SK-N-SH treated with all-trans-retinoic acid at 6 μM for 48 hours (cell line): ENCODE measurements around the gene DDAH1.

Experiments used
- ATAC-seq: fragments of 200-7000 bp; cut with Tn5 transposase; 3 replicates; pipeline ENCODE4 v1.9.1; 2020; ENCODE audit warnings: mild to moderate bottlenecking, moderate library complexity
- ARNTL ChIP-seq: fragments of 450-650 bp; formaldehyde crosslinking; IDR thresholded peaks from 2 replicates; pipeline ENCODE4 v1.5.0; 2020; ENCODE audit warnings: low read depth, mild to moderate bottlenecking, moderate library complexity, borderline replicate concordance
- BACH2 ChIP-seq: fragments of 250-450 bp; sonication (Bioruptor Pico); IDR thresholded peaks from 2 replicates; pipeline ENCODE4 v1.9.0; 2021; ENCODE audit warnings: mild to moderate bottlenecking, borderline replicate concordance
- CREB5 ChIP-seq: fragments of 250-450 bp; sonication (Bioruptor Pico); IDR thresholded peaks from 2 replicates; pipeline ENCODE4 v1.5.1; 2020; ENCODE audit warnings: low read depth, mild to moderate bottlenecking, moderate library complexity
- CSDC2 ChIP-seq: fragments of 250-450 bp; sonication (Bioruptor Pico); IDR thresholded peaks from 2 replicates; pipeline ENCODE4 v1.5.0; 2020; ENCODE audit warnings: mild to moderate bottlenecking, moderate library complexity
- CSRNP3 ChIP-seq: fragments of 250-450 bp; sonication (Bioruptor Pico); IDR thresholded peaks from 2 replicates; pipeline ENCODE4 v1.5.1; 2021; ENCODE audit warnings: mild to moderate bottlenecking, moderate library complexity
- ESRRG ChIP-seq: fragments of 250-450 bp; sonication (Bioruptor Pico); IDR thresholded peaks from 2 replicates; pipeline ENCODE4 v1.6.1; 2021; ENCODE audit warnings: mild to moderate bottlenecking
- ISL1 ChIP-seq: fragments of 250-450 bp; sonication (Bioruptor Pico); IDR thresholded peaks from 2 replicates; pipeline ENCODE4 v2.1.2; 2022; ENCODE audit warnings: mild to moderate bottlenecking, moderate library complexity
- OSR1 ChIP-seq: fragments of 250-450 bp; sonication (Bioruptor Pico); IDR thresholded peaks from 2 replicates; pipeline ENCODE4 v1.8.0; 2022; ENCODE audit warnings: moderate library complexity, mild to moderate bottlenecking, inconsistent platforms
- PATZ1 ChIP-seq: fragments of 250-450 bp; sonication (Bioruptor Pico); IDR thresholded peaks from 2 replicates; pipeline ENCODE4 v1.8.0; 2020; ENCODE audit warnings: mild to moderate bottlenecking, moderate library complexity, borderline replicate concordance
- POU6F1 ChIP-seq: fragments of 250-450 bp; sonication (Bioruptor Pico); IDR thresholded peaks from 2 replicates; pipeline ENCODE4 v1.8.0; 2021; ENCODE audit warnings: low read depth, mild to moderate bottlenecking, moderate library complexity, borderline replicate concordance
- PPARA ChIP-seq: fragments of 250-450 bp; sonication (Bioruptor Pico); IDR thresholded peaks from 2 replicates; pipeline ENCODE4 v1.5.0; 2020; ENCODE audit warnings: mild to moderate bottlenecking, borderline replicate concordance
- RARB ChIP-seq: fragments of 250-450 bp; sonication (Bioruptor Pico); IDR thresholded peaks from 2 replicates; pipeline ENCODE4 v1.8.0; 2021; ENCODE audit warnings: mild to moderate bottlenecking, moderate library complexity
- SNAI2 ChIP-seq: fragments of 250-450 bp; sonication (Bioruptor Pico); IDR thresholded peaks from 2 replicates; pipeline ENCODE4 v1.5.0; 2020; ENCODE audit warnings: mild to moderate bottlenecking, moderate library complexity
- TCF4 ChIP-seq: fragments of 250-450 bp; sonication (Bioruptor Pico); IDR thresholded peaks from 2 replicates; pipeline ENCODE4 v1.8.0; 2021; ENCODE audit warnings: mild to moderate bottlenecking, moderate library complexity, borderline replicate concordance
- TOX ChIP-seq: fragments of 250-450 bp; sonication (Bioruptor Pico); IDR thresholded peaks from 2 replicates; pipeline ENCODE4 v1.8.0; 2021; ENCODE audit warnings: mild to moderate bottlenecking, moderate library complexity, borderline replicate concordance
- TSHZ2 ChIP-seq: fragments of 250-450 bp; sonication (Bioruptor Pico); IDR thresholded peaks from 2 replicates; pipeline ENCODE4 v1.5.0; 2020; ENCODE audit warnings: mild to moderate bottlenecking, moderate library complexity
- ZC3H10 ChIP-seq: fragments of 250-450 bp; sonication (Bioruptor Pico); IDR thresholded peaks from 2 replicates; pipeline ENCODE4 v1.5.1; 2021; ENCODE audit warnings: mild to moderate bottlenecking, moderate library complexity
- ZFP3 ChIP-seq: fragments of 250-450 bp; sonication (Bioruptor Pico); IDR thresholded peaks from 2 replicates; pipeline ENCODE4 v1.5.0; 2020; ENCODE audit warnings: mild to moderate bottlenecking, moderate library complexity
- ZFP30 ChIP-seq: fragments of 450-650 bp; formaldehyde crosslinking; IDR thresholded peaks from 2 replicates; pipeline ENCODE4 v1.5.0; 2022; ENCODE audit warnings: mild to moderate bottlenecking, moderate library complexity
- ZNF565 ChIP-seq: fragments of 450-650 bp; formaldehyde crosslinking; conservative IDR thresholded peaks from 2 replicates; pipeline ENCODE4 v1.5.0; 2020; ENCODE audit warnings: low read depth, mild to moderate bottlenecking, moderate library complexity
- ZNF70 ChIP-seq: fragments of 450-650 bp; formaldehyde crosslinking; IDR thresholded peaks from 2 replicates; pipeline ENCODE4 v1.5.0; 2020; ENCODE audit warnings: mild to moderate bottlenecking, moderate library complexity
- ZNF8 ChIP-seq: fragments of 450-650 bp; formaldehyde crosslinking; IDR thresholded peaks from 2 replicates; pipeline ENCODE4 v1.5.0; 2020; ENCODE audit warnings: mild to moderate bottlenecking, moderate library complexity

The DDAH1 gene

GRCh38 chr1:85373378-85373708 is 91.6 kb downstream of the DDAH1 start:
- TF ChIP-seq ZNF8 (CRISPR knock-in tag) (no peak), ARNTL (CRISPR knock-in tag) (no peak), CREB5 (CRISPR knock-in tag) (no peak), PATZ1 (no peak), TOX (CRISPR knock-in tag) (no peak), TCF4 (no peak), OSR1 (CRISPR knock-in tag) (no peak), POU6F1 (CRISPR knock-in tag) (no peak), RARB (CRISPR knock-in tag) (no peak), BACH2 (no peak), CSRNP3 (CRISPR knock-in tag) (no peak), PPARA (no peak), ISL1 (CRISPR knock-in tag) (no peak), ESRRG (CRISPR knock-in tag) (no peak), ZC3H10 (no peak), TSHZ2 (CRISPR knock-in tag) (no peak), CSDC2 (CRISPR knock-in tag) (no peak)
- TF ChIP-seq, all 23 proteins: peak for 0
- ATAC-seq, result no peak

- ATAC-seq, result peak; percentile 73
- TF ChIP-seq CREB5 (CRISPR knock-in tag), result peak; percentile 98
- peak; percentile 75; the same call in 1 of the 2 replicates for TF ChIP-seq SNAI2 (CRISPR knock-in tag)
- TF ChIP-seq CSDC2 (CRISPR knock-in tag), result no peak; the same call in 1 of the 2 replicates
- TF ChIP-seq TSHZ2 (CRISPR knock-in tag), result no peak; the same call in 1 of the 2 replicates
- no peak for TF ChIP-seq ZNF70 (CRISPR knock-in tag)
- TF ChIP-seq ZFP3 (CRISPR knock-in tag), result no peak
- TF ChIP-seq ESRRG (CRISPR knock-in tag), result peak; percentile 91; the same call in 1 of the 2 replicates
- no peak for TF ChIP-seq PPARA
- TF ChIP-seq CSRNP3 (CRISPR knock-in tag), result peak; percentile 82
- TF ChIP-seq ZNF565, result 0 out of 2 replicates have a peak, but pooled peaks have one; percentile 56
- TF ChIP-seq ZFP30 (CRISPR knock-in tag), result 0 out of 2 replicates have a peak, but pooled peaks have one; percentile 39
- TF ChIP-seq RARB (CRISPR knock-in tag), result 0 out of 2 replicates have a peak, but pooled peaks have one; percentile 11
- peak; percentile 82 for TF ChIP-seq ZC3H10
- TF ChIP-seq ARNTL (CRISPR knock-in tag), result no peak
These were observed 92.1 kb downstream of the DDAH1 start for GRCh38 chr1:85372683-85373377.
